Measurements from ENCODE around the gene PCDHGA3.

PCDHGA3 gene

DNA sequence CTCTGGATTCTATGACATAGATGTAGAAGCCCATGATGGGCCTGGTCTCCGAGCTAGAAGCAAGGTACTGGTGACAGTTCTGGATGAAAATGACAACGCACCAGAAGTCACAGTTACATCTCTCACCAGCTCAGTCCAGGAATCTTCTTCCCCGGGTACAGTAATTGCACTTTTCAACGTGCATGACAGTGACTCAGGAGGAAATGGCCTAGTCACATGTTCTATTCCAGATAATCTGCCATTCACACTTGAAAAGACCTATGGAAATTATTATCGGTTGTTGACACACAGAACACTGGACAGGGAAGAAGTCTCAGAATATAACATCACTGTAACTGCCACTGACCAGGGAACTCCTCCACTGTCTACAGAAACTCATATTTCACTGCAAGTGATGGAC, 12.5 kb downstream of the PCDHGA3 start:
- no peak for DNase-seq (ENCODE audit: low read depth, low spot score)
- H3K4me3 ChIP-seq = no peak overlapping the region
- no peak overlapping the region for H3K9ac ChIP-seq (ENCODE audit: insufficient read length)
- H3K9me3 ChIP-seq (ENCODE audit: low read depth, low read length) = no peaks in the 10 kb centered on the region; the same call in 1 of the 2 replicates
- H3K27ac ChIP-seq = no peak overlapping the region
- H3K36me3 ChIP-seq (ENCODE audit: insufficient read depth, low read length) = no peaks in the 10 kb centered on the region
- TF ChIP-seq POLR2AphosphoS5 (IDR thresholded peaks at IDR 0.05; ENCODE audit: borderline replicate concordance, low read depth, low read length) = no peak
- no peak for TF ChIP-seq FOXP2 (optimal IDR thresholded peaks at IDR 0.05; ENCODE audit: control extremely low read depth, extremely low read length, insufficient read depth)
- TF ChIP-seq EZH2 (IDR thresholded peaks at IDR 0.05) = no peak

DNA sequence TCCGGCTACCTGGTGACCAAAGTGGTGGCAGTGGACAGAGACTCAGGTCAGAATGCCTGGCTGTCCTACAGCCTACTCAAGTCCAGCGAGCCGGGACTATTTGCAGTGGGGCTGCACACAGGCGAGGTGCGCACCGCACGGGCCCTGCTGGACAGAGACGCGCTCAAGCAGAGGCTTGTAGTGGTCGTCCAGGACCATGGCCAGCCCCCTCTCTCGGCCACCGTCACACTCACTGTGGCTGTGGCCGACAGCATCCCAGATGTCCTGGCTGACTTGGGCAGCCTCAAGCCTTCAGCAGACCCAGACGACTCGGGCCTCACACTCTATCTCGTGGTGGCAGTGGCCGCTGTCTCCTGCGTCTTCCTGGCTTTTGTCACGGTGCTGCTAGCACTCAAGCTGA, 13.3 kb downstream of the PCDHGA3 start:
- Histone ChIP-seq H3K27ac (no peak overlapping the region), H3K9ac (ENCODE audit: insufficient read length) (no peak overlapping the region), H3K4me3 (no peak overlapping the region), H3K9me3 (ENCODE audit: low read depth, low read length) (no peaks in the 10 kb centered on the region; the same call in 1 of the 2 replicates), H3K36me3 (ENCODE audit: insufficient read depth, low read length) (no peaks in the 10 kb centered on the region)
- TF ChIP-seq FOXP2 (optimal IDR thresholded peaks at IDR 0.05; ENCODE audit: control extremely low read depth, extremely low read length, insufficient read depth) = no peak
- TF ChIP-seq POLR2AphosphoS5 (IDR thresholded peaks at IDR 0.05; ENCODE audit: borderline replicate concordance, low read depth, low read length) = no peak
- no peak for TF ChIP-seq EZH2 (IDR thresholded peaks at IDR 0.05)
- no peak for DNase-seq (ENCODE audit: low read depth, low spot score)

DNA sequence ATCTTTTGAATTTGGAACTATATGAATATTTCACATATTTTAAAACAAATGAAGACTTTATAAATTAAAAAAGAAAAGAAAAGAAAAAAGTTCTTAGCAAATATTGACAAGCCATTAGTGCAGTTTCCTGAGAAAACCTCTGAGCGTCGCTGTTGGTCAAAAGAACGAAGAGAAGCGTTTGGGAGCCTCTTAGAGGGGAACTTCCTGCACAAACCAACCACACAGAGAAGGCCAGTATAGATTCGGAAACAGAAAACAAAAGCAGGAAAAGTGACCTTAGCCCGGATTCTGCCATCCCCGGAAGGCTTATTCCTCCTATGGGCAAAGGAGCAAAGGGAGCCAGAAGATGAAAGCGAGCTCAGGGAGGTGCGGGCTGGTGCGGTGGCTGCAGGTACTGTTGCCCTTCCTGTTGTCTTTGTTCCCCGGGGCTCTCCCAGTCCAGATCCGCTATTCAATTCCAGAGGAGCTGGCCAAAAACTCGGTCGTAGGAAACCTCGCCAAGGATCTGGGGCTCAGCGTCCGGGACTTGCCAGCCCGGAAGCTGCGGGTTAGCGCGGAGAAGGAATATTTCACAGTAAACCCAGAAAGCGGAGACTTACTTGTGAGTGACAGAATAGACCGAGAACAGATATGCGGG, 16.3 kb downstream of the PCDHGA3 start, which contains the start of gene PCDHGB2:
PCDHGB2 (plus strand) TSS at position 205 of the 637 bp plus-strand sequence; CDS start at position 347, 142 bp downstream.
- DNase-seq (ENCODE audit: low read depth, low spot score) = no peak
- no peaks in the 10 kb centered on the region for H3K36me3 ChIP-seq (ENCODE audit: insufficient read depth, low read length)
- H3K9me3 ChIP-seq (ENCODE audit: low read depth, low read length) = peaks cover 5% of the 10 kb centered on the region; the same call in 1 of the 2 replicates
- no peak for TF ChIP-seq POLR2AphosphoS5 (IDR thresholded peaks at IDR 0.05; ENCODE audit: borderline replicate concordance, low read depth, low read length)
- TF ChIP-seq EZH2 (IDR thresholded peaks at IDR 0.05) = no peak
- TF ChIP-seq FOXP2 (optimal IDR thresholded peaks at IDR 0.05; ENCODE audit: control extremely low read depth, extremely low read length, insufficient read depth) = no peak
- no peak within 1 kb of the TSS for H3K27ac ChIP-seq
- H3K9ac ChIP-seq (ENCODE audit: insufficient read length) = no peak within 1 kb of the TSS
- H3K4me3 ChIP-seq = peak within 1 kb of the TSS; percentile 49

DNA sequence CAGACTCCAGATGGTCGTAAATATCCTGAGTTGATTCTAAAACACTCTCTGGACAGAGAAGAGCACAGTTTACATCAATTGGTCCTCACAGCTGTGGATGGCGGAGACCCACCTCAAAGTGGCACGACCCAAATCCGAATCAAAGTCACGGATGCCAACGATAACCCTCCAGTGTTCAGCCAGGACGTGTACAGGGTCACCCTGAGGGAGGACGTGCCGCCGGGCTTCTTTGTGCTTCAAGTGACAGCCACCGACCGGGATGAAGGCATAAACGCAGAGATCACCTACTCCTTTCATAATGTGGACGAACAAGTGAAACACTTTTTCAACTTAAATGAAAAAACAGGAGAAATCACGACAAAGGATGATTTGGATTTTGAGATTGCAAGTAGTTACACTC, 17.1 kb downstream of the PCDHGA3 start:
- H3K9me3 ChIP-seq (ENCODE audit: low read depth, low read length) = peaks cover 5% of the 10 kb centered on the region; the same call in 1 of the 2 replicates
- no peak overlapping the region for H3K4me3 ChIP-seq
- no peak overlapping the region for H3K9ac ChIP-seq (ENCODE audit: insufficient read length)
- TF ChIP-seq POLR2AphosphoS5 (IDR thresholded peaks at IDR 0.05; ENCODE audit: borderline replicate concordance, low read depth, low read length) (no peak), EZH2 (IDR thresholded peaks at IDR 0.05) (no peak), FOXP2 (optimal IDR thresholded peaks at IDR 0.05; ENCODE audit: control extremely low read depth, extremely low read length, insufficient read depth) (no peak)
- no peaks in the 10 kb centered on the region for H3K36me3 ChIP-seq (ENCODE audit: insufficient read depth, low read length)
- no peak for DNase-seq (ENCODE audit: low read depth, low spot score)
- H3K27ac ChIP-seq = no peak overlapping the region

DNA sequence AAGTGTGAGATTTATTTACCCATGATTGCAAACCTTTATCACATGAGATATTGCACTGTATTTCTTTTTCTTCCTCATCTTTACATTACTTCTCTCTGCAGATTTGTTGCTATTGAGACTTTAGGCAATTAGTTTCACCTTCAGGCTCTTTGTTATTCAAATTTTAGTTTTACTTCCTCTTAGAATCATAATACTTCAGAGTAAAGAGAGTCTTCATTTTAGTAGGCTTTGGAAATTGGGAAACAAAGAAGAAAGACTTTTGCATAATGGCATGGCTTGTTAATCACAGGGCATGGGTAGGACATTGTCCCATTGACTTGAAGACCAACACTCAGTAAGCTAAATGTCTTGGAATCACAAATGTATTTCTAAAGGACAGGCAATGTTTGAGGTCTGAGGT, 19.1 kb downstream of the PCDHGA3 start:
- Histone ChIP-seq H3K36me3 (ENCODE audit: insufficient read depth, low read length) (no peaks in the 10 kb centered on the region), H3K9me3 (ENCODE audit: low read depth, low read length) (peaks cover 5% of the 10 kb centered on the region; the same call in 1 of the 2 replicates), H3K4me3 (0 out of 2 replicates have a peak overlapping the region, but pooled peaks have one; percentile 7), H3K27ac (no peak overlapping the region), H3K9ac (ENCODE audit: insufficient read length) (no peak overlapping the region)
- TF ChIP-seq POLR2AphosphoS5 (IDR thresholded peaks at IDR 0.05; ENCODE audit: borderline replicate concordance, low read depth, low read length) (no peak), EZH2 (IDR thresholded peaks at IDR 0.05) (no peak), FOXP2 (optimal IDR thresholded peaks at IDR 0.05; ENCODE audit: control extremely low read depth, extremely low read length, insufficient read depth) (no peak)
- no peak for DNase-seq (ENCODE audit: low read depth, low spot score)

DNA sequence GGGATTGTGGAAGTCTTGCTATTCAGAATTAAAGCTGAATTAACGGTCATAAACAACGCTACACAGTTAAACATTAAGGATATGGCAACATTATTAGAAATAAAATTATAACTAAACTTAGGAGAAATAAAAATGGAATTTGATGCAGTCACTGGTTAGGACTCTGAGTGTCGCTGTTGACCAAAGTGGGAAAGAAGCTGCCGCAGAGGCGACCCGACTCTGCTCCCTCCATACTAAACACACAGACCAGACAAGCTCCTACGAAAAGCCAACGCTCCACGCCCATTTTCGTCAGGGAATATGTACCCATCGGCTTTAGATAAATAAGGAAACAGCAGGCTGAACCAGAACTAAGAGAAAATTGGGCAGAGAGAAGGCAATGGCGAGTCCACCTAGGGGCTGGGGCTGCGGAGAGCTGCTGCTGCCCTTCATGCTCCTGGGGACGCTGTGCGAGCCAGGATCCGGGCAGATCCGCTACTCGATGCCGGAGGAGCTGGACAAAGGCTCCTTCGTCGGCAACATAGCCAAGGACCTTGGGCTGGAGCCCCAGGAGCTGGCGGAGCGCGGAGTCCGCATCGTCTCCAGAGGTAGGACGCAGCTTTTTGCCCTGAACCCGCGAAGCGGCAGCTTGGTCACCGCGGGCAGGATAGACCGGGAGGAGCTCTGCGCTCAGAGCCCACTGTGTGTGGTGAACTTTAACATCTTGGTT, 20.5 kb downstream of the PCDHGA3 start, which contains the start of gene PCDHGA5:
PCDHGA5 (plus strand) TSS at position 211 of the 709 bp plus-strand sequence; CDS start at position 380, 169 bp downstream.
- DNase-seq (ENCODE audit: low read depth, low spot score) = no peak
- H3K9me3 ChIP-seq (ENCODE audit: low read depth, low read length) = peaks cover 5% of the 10 kb centered on the region; the same call in 1 of the 2 replicates
- H3K9ac ChIP-seq (ENCODE audit: insufficient read length) = no peak within 1 kb of the TSS
- H3K27ac ChIP-seq = no peak within 1 kb of the TSS
- no peak within 1 kb of the TSS for H3K4me3 ChIP-seq
- no peaks in the 10 kb centered on the region for H3K36me3 ChIP-seq (ENCODE audit: insufficient read depth, low read length)
- no peak for TF ChIP-seq POLR2AphosphoS5 (IDR thresholded peaks at IDR 0.05; ENCODE audit: borderline replicate concordance, low read depth, low read length)

DNA sequence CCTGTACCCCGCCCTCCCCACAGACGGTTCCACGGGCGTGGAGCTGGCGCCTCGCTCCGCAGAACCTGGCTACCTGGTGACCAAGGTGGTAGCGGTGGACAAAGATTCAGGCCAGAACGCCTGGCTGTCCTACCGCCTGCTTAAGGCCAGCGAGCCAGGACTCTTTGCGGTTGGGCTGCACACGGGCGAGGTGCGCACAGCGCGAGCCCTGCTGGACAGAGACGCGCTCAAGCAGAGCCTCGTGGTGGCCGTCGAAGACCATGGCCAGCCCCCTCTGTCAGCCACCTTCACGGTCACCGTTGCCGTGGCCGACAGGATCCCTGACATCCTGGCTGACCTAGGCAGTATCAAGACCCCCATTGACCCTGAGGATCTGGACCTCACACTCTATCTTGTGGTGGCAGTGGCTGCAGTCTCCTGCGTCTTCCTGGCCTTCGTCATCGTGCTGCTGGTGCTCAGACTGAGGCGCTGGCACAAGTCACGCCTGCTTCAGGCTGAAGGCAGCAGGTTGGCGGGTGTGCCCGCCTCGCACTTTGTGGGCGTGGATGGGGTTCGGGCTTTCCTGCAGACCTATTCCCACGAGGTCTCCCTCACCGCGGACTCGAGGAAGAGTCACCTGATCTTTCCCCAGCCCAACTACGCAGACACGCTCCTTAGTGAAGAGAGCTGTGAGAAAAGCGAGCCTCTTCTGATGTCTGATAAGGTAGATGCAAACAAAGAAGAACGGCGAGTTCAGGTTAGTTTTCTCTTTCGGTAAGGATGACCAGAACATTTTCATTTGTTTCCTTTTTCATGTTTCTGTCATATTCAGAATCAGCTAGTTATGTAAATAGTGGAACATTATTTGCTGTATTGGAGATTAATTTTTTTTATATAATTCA, 22.6 kb downstream of the PCDHGA3 start:
- Histone ChIP-seq H3K9me3 (ENCODE audit: low read depth, low read length) (peaks cover 5% of the 10 kb centered on the region; the same call in 1 of the 2 replicates), H3K9ac (ENCODE audit: insufficient read length) (no peak overlapping the region)
- no peak for DNase-seq (ENCODE audit: low read depth, low spot score)

More for the DNA sequence above, 22.6 kb downstream of the PCDHGA3 start:
- H3K4me3 ChIP-seq = no peak overlapping the region
- TF ChIP-seq FOXP2 (optimal IDR thresholded peaks at IDR 0.05; ENCODE audit: control extremely low read depth, extremely low read length, insufficient read depth) = no peak
- no peak for TF ChIP-seq EZH2 (IDR thresholded peaks at IDR 0.05)
- TF ChIP-seq POLR2AphosphoS5 (IDR thresholded peaks at IDR 0.05; ENCODE audit: borderline replicate concordance, low read depth, low read length) = no peak
- no peaks in the 10 kb centered on the region for H3K36me3 ChIP-seq (ENCODE audit: insufficient read depth, low read length)
- H3K27ac ChIP-seq = no peak overlapping the region
